ENCODE measurements around the gene PRKD3. TPM values are rescaled to one million over a fixed set of nuclear protein-coding genes. Genes with fewer than 3 reads are reported as not detected.
A peak's percentile ranks its signal among the peaks of the same experiment; 100 is the strongest.

PRKD3 gene
- total RNA-seq = 32.6 TPM
- 12.6 TPM for polyA plus RNA-seq
- long read RNA-seq, donor 1 = 0 reads
- long read RNA-seq, donor 2, full-length matches to known transcripts = 3 of 10 reads
- long read RNA-seq, donor 2, partial matches to known transcripts = 7 of 10 reads
- long read RNA-seq, donor 2, other reads (novel, unspliced or antisense) = 0 of 10 reads
- long read RNA-seq, donor 3 = 0 reads
- long read RNA-seq, donor 4, partial matches to known transcripts = 0 of 1 reads
- long read RNA-seq, donor 4, other reads (novel, unspliced or antisense) = 0 of 1 reads
- long read RNA-seq, donor 5, full-length matches to known transcripts = 2 of 2 reads
- long read RNA-seq, donor 5, partial matches to known transcripts = 0 of 2 reads
- long read RNA-seq, donor 5, other reads (novel, unspliced or antisense) = 0 of 2 reads
- long read RNA-seq, donor 6, partial matches to known transcripts = 0 of 1 reads
- long read RNA-seq, donor 6, other reads (novel, unspliced or antisense) = 0 of 1 reads
- long read RNA-seq, donor 7, partial matches to known transcripts = 0 of 7 reads
- long read RNA-seq, donor 7, other reads (novel, unspliced or antisense) = 5 of 7 reads
- long read RNA-seq, donor 8, partial matches to known transcripts = 0 of 1 reads
- long read RNA-seq, donor 8, other reads (novel, unspliced or antisense) = 0 of 1 reads
- long read RNA-seq, donor 9 = 0 reads
- long read RNA-seq, donor 10 = 0 reads

DNA sequence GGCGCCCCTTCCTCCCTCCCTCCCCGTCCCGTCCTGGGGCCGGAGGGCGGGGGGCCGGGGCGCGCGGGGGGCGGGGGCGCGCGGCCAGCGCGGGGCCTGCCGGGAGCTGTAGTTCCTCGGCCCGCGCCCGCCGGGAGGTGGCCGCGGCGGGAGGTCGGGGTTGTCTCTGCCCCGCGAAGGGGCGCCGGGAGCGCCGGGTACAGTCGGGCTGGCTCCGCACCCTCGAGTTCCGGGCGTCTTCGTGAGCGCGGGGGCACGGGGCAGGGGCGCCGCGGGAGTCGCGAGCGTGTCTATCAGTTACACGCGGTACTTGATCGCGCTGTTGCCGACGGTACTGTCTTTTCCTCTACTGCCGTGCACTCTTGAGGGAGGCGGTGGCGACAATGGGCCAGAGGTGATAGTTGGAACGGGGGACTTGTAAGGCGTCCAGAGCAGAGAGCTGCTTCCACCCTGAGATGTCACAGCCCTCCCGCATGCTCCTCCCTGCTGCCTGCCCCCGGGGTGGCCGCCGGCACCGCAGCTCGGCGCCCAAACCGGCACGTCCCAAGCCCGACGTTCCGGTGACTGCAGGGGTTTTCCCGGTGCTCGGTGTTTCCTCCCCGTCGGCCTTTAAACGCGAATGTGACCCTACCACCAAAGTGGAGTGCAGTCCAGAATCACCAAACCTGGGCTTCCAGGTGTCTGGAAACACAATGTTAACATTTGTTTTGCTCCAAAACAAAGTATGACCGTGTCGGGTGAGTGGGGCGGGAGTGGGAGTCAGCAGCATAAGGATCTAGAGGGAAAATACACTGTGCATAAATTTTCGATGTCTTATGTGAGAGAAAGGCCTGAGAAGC lies at the start of gene PRKD3:
Gene PRKD3 (minus strand): TSS at position 48 of the 839 bp plus-strand sequence. CDS start 8,309 bp downstream, outside the sequence.
- Histone ChIP-seq H3K4me1 (ENCODE audit: control insufficient read depth in 2 of 2, insufficient read depth in 2 of 2, low read length in 2 of 2) (peaks cover 9 to 12% of the 10 kb centered on the region in 2 donors), H3K36me3 (ENCODE audit: control insufficient read depth in 2 of 2, insufficient read depth in 2 of 2, low read length in 1 of 2) (no peaks in the 10 kb centered on the region), H3K27me3 (ENCODE audit: control insufficient read depth in 2 of 2, insufficient read depth in 1 of 2, low read length in 1 of 2) (peaks cover 17 to 24% of the 10 kb centered on the region in 2 donors), H3K27ac (ENCODE audit: low read depth in 1 of 2, low read length in 1 of 2) (peak within 1 kb of the TSS; percentile 71 to 81), H3K4me3 (ENCODE audit: low read length in 2 of 2) (peak within 1 kb of the TSS; percentile 77 to 90), H3K9me3 (ENCODE audit: control insufficient read depth in 2 of 2, insufficient read depth in 1 of 2, low read length in 1 of 2) (no peaks in the 10 kb centered on the region)
- peak in 7 of 9 donors; percentile 55 to 83 (median 64) for DNase-seq (ENCODE audit: low read depth in 6 of 9, low spot score in 9 of 9)
- WGBS = 3% methylated on average over 79 of the region's 79 CpGs

DNA sequence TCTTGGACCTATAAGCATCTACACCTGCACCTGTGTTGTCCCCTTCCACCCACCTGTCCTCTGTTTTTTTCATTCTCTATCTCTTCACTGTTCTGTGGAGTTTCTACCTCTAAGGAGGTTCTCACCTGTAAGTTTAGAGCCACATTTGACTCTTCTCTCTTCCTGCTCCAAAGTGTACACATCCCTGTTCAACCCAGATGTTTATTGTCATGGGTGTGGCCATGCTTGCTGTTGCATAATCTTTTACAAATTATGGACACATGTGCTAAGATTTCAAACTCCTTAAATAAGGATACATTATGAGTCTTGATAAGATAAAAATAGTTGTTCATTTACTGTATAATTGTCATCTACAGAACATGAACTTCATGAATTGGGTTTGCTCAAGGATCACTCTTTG lies 47.4 kb upstream of the PRKD3 start:
- H3K4me3 ChIP-seq (ENCODE audit: low read length in 2 of 2) = no peak overlapping the region
- DNase-seq (ENCODE audit: low read depth in 6 of 9, low spot score in 9 of 9) = no peak
- no peaks in the 10 kb centered on the region for H3K9me3 ChIP-seq (ENCODE audit: control insufficient read depth in 2 of 2, insufficient read depth in 1 of 2, low read length in 1 of 2)
- peaks cover 2 to 8% of the 10 kb centered on the region in 2 donors for H3K27me3 ChIP-seq (ENCODE audit: control insufficient read depth in 2 of 2, insufficient read depth in 1 of 2, low read length in 1 of 2)
- no peak overlapping the region for H3K27ac ChIP-seq (ENCODE audit: low read depth in 1 of 2, low read length in 1 of 2)
- no peaks in the 10 kb centered on the region for H3K36me3 ChIP-seq (ENCODE audit: control insufficient read depth in 2 of 2, insufficient read depth in 2 of 2, low read length in 1 of 2)
- peaks cover 5 to 26% of the 10 kb centered on the region in 2 donors for H3K4me1 ChIP-seq (ENCODE audit: control insufficient read depth in 2 of 2, insufficient read depth in 2 of 2, low read length in 2 of 2)

DNA sequence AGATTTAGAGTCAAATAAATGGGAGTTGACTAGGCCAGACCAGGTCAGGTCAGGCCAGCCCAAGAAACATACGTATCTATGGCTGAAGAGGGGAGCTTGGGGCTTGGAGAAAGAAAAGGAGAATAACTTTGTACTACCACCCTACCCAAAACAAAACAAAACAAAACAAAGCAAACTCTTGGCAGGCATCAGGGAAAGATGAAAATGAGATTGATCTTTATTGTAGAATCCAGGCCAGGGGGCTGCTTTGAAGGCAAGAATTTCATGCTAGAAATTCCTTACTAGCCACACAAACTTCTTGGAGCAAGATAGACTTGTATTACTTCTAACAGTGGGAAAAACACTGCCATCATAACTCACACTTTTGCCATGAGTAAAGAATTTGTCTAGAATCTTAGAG lies 46.0 kb upstream of the PRKD3 start:
- Histone ChIP-seq H3K27me3 (ENCODE audit: control insufficient read depth in 2 of 2, insufficient read depth in 1 of 2, low read length in 1 of 2) (peaks cover 2 to 9% of the 10 kb centered on the region in 2 donors), H3K27ac (ENCODE audit: low read depth in 1 of 2, low read length in 1 of 2) (no peak overlapping the region), H3K4me3 (ENCODE audit: low read length in 2 of 2) (no peak overlapping the region), H3K36me3 (ENCODE audit: control insufficient read depth in 2 of 2, insufficient read depth in 2 of 2, low read length in 1 of 2) (no peaks in the 10 kb centered on the region), H3K9me3 (ENCODE audit: control insufficient read depth in 2 of 2, insufficient read depth in 1 of 2, low read length in 1 of 2) (no peaks in the 10 kb centered on the region), H3K4me1 (ENCODE audit: control insufficient read depth in 2 of 2, insufficient read depth in 2 of 2, low read length in 2 of 2) (peaks cover 0 to 19% of the 10 kb centered on the region in 2 donors)
- WGBS = 94% methylated on average over 1 of the region's 1 CpG
- no peak for DNase-seq (ENCODE audit: low read depth in 6 of 9, low spot score in 9 of 9)

- no peaks in the 10 kb centered on the region for H3K9me3 ChIP-seq (ENCODE audit: control insufficient read depth in 2 of 2, insufficient read depth in 1 of 2, low read length in 1 of 2)
- H3K4me3 ChIP-seq (ENCODE audit: low read length in 2 of 2) = no peak overlapping the region
- H3K27me3 ChIP-seq (ENCODE audit: control insufficient read depth in 2 of 2, insufficient read depth in 1 of 2, low read length in 1 of 2) = peaks cover 0 to 9% of the 10 kb centered on the region in 2 donors
- DNase-seq (ENCODE audit: low read depth in 6 of 9, low spot score in 9 of 9) = peak in 1 of 9 donors; percentile 61
- H3K36me3 ChIP-seq (ENCODE audit: control insufficient read depth in 2 of 2, insufficient read depth in 2 of 2, low read length in 1 of 2) = no peaks in the 10 kb centered on the region
- no peak overlapping the region for H3K27ac ChIP-seq (ENCODE audit: low read depth in 1 of 2, low read length in 1 of 2)
- WGBS = 55% methylated on average over 2 of the region's 2 CpGs
- peaks cover 0 to 19% of the 10 kb centered on the region in 2 donors for H3K4me1 ChIP-seq (ENCODE audit: control insufficient read depth in 2 of 2, insufficient read depth in 2 of 2, low read length in 2 of 2)
These were observed 43.4 kb upstream of the PRKD3 start for GRCh38 chr2:37367984-37368383.

DNA sequence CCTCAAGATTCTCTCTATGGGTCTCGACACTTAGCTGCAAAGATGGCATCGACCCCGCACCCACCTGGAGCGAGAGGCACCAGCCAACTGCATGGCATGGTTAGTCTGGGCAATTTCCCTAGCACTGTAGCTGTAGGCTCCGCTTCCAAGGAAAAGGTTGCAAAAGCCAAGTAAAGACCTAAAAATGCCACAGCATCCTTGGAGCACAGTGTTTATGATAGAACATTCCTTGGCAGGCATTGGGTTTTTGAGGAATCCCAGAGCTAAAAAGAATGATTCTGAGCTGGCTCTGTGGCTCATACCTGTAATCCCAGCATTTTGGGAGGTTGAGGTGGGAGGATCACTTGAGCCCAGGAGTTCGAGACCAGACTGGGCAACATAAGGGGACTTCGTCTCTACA lies 42.7 kb upstream of the PRKD3 start:
- Histone ChIP-seq H3K9me3 (ENCODE audit: control insufficient read depth in 2 of 2, insufficient read depth in 1 of 2, low read length in 1 of 2) (no peaks in the 10 kb centered on the region), H3K27ac (ENCODE audit: low read depth in 1 of 2, low read length in 1 of 2) (no peak overlapping the region), H3K27me3 (ENCODE audit: control insufficient read depth in 2 of 2, insufficient read depth in 1 of 2, low read length in 1 of 2) (peaks cover 0 to 9% of the 10 kb centered on the region in 2 donors), H3K36me3 (ENCODE audit: control insufficient read depth in 2 of 2, insufficient read depth in 2 of 2, low read length in 1 of 2) (no peaks in the 10 kb centered on the region), H3K4me1 (ENCODE audit: control insufficient read depth in 2 of 2, insufficient read depth in 2 of 2, low read length in 2 of 2) (peaks cover 0 to 19% of the 10 kb centered on the region in 2 donors), H3K4me3 (ENCODE audit: low read length in 2 of 2) (no peak overlapping the region)
- 97% methylated on average over 7 of the region's 7 CpGs for WGBS
- DNase-seq (ENCODE audit: low read depth in 6 of 9, low spot score in 9 of 9) = no peak

GRCh38 chr2:37366773-37367172 lies 42.1 kb upstream of the PRKD3 start:
- Histone ChIP-seq H3K27ac (ENCODE audit: low read depth in 1 of 2, low read length in 1 of 2) (no peak overlapping the region), H3K4me1 (ENCODE audit: control insufficient read depth in 2 of 2, insufficient read depth in 2 of 2, low read length in 2 of 2) (peaks cover 0 to 19% of the 10 kb centered on the region in 2 donors), H3K4me3 (ENCODE audit: low read length in 2 of 2) (no peak overlapping the region), H3K9me3 (ENCODE audit: control insufficient read depth in 2 of 2, insufficient read depth in 1 of 2, low read length in 1 of 2) (no peaks in the 10 kb centered on the region), H3K27me3 (ENCODE audit: control insufficient read depth in 2 of 2, insufficient read depth in 1 of 2, low read length in 1 of 2) (peaks cover 0 to 9% of the 10 kb centered on the region in 2 donors), H3K36me3 (ENCODE audit: control insufficient read depth in 2 of 2, insufficient read depth in 2 of 2, low read length in 1 of 2) (no peaks in the 10 kb centered on the region)
- 49% methylated on average over 4 of the region's 4 CpGs for WGBS
- no peak for DNase-seq (ENCODE audit: low read depth in 6 of 9, low spot score in 9 of 9)

GRCh38 chr2:37365669-37366068 lies 41.0 kb upstream of the PRKD3 start:
- Histone ChIP-seq H3K27me3 (ENCODE audit: control insufficient read depth in 2 of 2, insufficient read depth in 1 of 2, low read length in 1 of 2) (peaks cover 0 to 9% of the 10 kb centered on the region in 2 donors), H3K36me3 (ENCODE audit: control insufficient read depth in 2 of 2, insufficient read depth in 2 of 2, low read length in 1 of 2) (no peaks in the 10 kb centered on the region), H3K27ac (ENCODE audit: low read depth in 1 of 2, low read length in 1 of 2) (no peak overlapping the region), H3K4me1 (ENCODE audit: control insufficient read depth in 2 of 2, insufficient read depth in 2 of 2, low read length in 2 of 2) (peaks cover 0 to 19% of the 10 kb centered on the region in 2 donors), H3K9me3 (ENCODE audit: control insufficient read depth in 2 of 2, insufficient read depth in 1 of 2, low read length in 1 of 2) (no peaks in the 10 kb centered on the region), H3K4me3 (ENCODE audit: low read length in 2 of 2) (no peak overlapping the region)
- no peak for DNase-seq (ENCODE audit: low read depth in 6 of 9, low spot score in 9 of 9)
- 44% methylated on average over 2 of the region's 2 CpGs for WGBS

DNA sequence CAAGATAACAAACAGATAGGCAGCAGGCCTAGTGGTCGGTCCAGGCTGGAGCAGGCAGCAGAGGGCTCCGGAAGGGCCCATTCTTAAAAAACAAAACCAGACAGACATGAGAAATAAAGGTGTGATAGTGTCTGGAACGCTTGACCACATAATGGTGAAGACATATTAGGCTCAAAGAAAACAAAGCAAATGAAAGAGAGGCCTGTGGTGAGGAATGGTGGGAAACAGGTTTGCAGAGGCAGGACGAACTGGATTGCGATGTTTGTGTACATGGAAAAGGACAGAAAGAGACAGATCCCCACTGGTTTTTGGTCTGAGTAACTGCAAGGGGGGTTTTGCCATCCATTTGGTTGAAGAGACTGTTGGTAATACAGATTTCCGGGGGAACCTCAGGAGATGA lies 39.7 kb upstream of the PRKD3 start:
- 90% methylated on average over 6 of the region's 6 CpGs for WGBS
- H3K27ac ChIP-seq (ENCODE audit: low read depth in 1 of 2, low read length in 1 of 2) = no peak overlapping the region
- no peak for DNase-seq (ENCODE audit: low read depth in 6 of 9, low spot score in 9 of 9)
- H3K4me3 ChIP-seq (ENCODE audit: low read length in 2 of 2) = no peak overlapping the region
- no peaks in the 10 kb centered on the region for H3K36me3 ChIP-seq (ENCODE audit: control insufficient read depth in 2 of 2, insufficient read depth in 2 of 2, low read length in 1 of 2)
- peaks cover 0 to 9% of the 10 kb centered on the region in 2 donors for H3K27me3 ChIP-seq (ENCODE audit: control insufficient read depth in 2 of 2, insufficient read depth in 1 of 2, low read length in 1 of 2)
- H3K9me3 ChIP-seq (ENCODE audit: control insufficient read depth in 2 of 2, insufficient read depth in 1 of 2, low read length in 1 of 2) = no peaks in the 10 kb centered on the region
- peaks cover 0 to 19% of the 10 kb centered on the region in 2 donors for H3K4me1 ChIP-seq (ENCODE audit: control insufficient read depth in 2 of 2, insufficient read depth in 2 of 2, low read length in 2 of 2)

Data from thymus (tissue), 14 donors.